Measurements from ENCODE around the gene ELOB. TPM values are rescaled to one million over a fixed set of nuclear protein-coding genes. Genes with fewer than 3 reads are reported as not detected.

ELOB gene
- total and polyA plus RNA-seq, 2 of the 13 experiments (the other 11 are each of a cell fraction or from before 2014, with no cell fraction given), result 208 to 225 TPM

- in situ Hi-C loops (cut with HindIII; ENCODE audit: extremely low pct_ligation_motif_present, low pct_unique_long_range_greater_than_20kb), result no loop called here
- no TSS peak for BruUV-seq (replicated peaks)
- no peak overlapping the region for H3K4me2 ChIP-seq (ENCODE audit: low read depth, low read length)
- peaks cover 5 to 45% of the 10 kb centered on the region in 2 experiments; a peak in 4 of 5 replicates for H3K27me3 ChIP-seq (ENCODE audit: control insufficient read depth in 1 of 2, insufficient read depth in 2 of 2, low read length in 2 of 2)
- ATAC-seq (no peak), FAIRE-seq (no peak), DNase-seq (ENCODE audit: low spot score) (no peak)
- ChIA-PET CTCF (ENCODE audit: low intra/inter-chr PET ratio, low total read pairs) (no interaction called here), POLR2A (interaction anchor here (1.2 kb wide), 1 partner anchor 18 kb away, joined by 3 read pairs; the partner anchor contains the start of gene ZG16B)
- no peak overlapping the region for H3K9ac ChIP-seq (ENCODE audit: insufficient read depth, low read depth, low read length)
- 40% methylated on average over 2 of the region's 15 CpGs for WGBS (ENCODE audit: low lambda C conversion rate)
- H3K9me3 ChIP-seq (ENCODE audit: low read length), result no peaks in the 10 kb centered on the region
- TF ChIP-seq PAXIP1 (CRISPR knock-in tag; conservative IDR thresholded peaks at IDR 0.05), result no peak
- no peak for TF ChIP-seq STAT5B (CRISPR knock-in tag; IDR thresholded peaks at IDR 0.05)
- H3K4me1 ChIP-seq (ENCODE audit: insufficient read depth, low read length), result peaks cover 19% of the 10 kb centered on the region
- H3K27ac ChIP-seq (ENCODE audit: extremely low read length, insufficient read depth, low read length), result no peak overlapping the region
- no peak overlapping the region for H3K4me3 ChIP-seq (replicated peaks in 1 of 3; ENCODE audit: insufficient read depth in 1 of 3, low read depth in 2 of 3, low read length in 3 of 3)
- H3K79me2 ChIP-seq (ENCODE audit: insufficient read depth, low read length), result no peaks in the 10 kb centered on the region
- no peaks in the 10 kb centered on the region for H4K20me1 ChIP-seq (ENCODE audit: insufficient read depth, low read length)
- intact Hi-C loops (cut with micrococcal nuclease; ENCODE audit: unreplicated experiment), result no loop called here
- H3K36me3 ChIP-seq (replicated peaks in 1 of 2; ENCODE audit: control insufficient read depth in 1 of 2, insufficient read depth in 2 of 2, low read length in 2 of 2), result no peaks in the 10 kb centered on the region
- H2AFZ ChIP-seq (ENCODE audit: low read length), result no peak overlapping the region
These were observed 34.8 kb upstream of the ELOB start for GRCh38 chr16:2811703-2812471.

DNA sequence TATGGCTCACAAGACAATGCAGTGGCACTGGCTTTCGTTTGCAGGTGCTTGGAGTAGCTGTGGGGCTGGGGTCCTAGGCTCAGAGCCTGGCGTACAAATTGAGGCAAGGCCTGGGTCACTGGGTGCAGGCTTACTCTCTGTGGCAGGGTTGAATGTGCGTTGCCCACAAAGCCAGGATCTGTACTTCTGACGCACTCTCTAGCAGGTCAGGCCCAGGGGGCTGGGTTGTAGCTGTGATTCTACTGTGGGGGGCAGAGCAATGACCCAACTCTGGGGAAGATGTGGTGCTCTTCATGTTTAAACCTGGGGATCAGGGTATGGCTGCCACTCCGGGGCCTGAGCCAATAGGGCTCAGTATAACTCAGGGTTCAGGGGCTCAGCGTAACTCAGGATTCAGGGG, 33.6 kb upstream of the ELOB start:
- peaks cover 13% of the 10 kb centered on the region for H3K4me1 ChIP-seq (ENCODE audit: insufficient read depth, low read length)
- in situ Hi-C loops (cut with HindIII; ENCODE audit: extremely low pct_ligation_motif_present, low pct_unique_long_range_greater_than_20kb), result no loop called here
- POLR2A ChIA-PET, result interaction anchor here (1.2 kb wide), 1 partner anchor 19 kb away, joined by 3 read pairs; the partner anchor contains the start of gene ZG16B
- FAIRE-seq (no peak), ATAC-seq (no peak), DNase-seq (ENCODE audit: low spot score) (no peak)
- H3K27ac ChIP-seq (ENCODE audit: extremely low read length, insufficient read depth, low read length), result no peak overlapping the region
- no peaks in the 10 kb centered on the region for H3K9me3 ChIP-seq (ENCODE audit: low read length)
- no peaks in the 10 kb centered on the region for H3K36me3 ChIP-seq (replicated peaks in 1 of 2; ENCODE audit: control insufficient read depth in 1 of 2, insufficient read depth in 2 of 2, low read length in 2 of 2)
- WGBS (ENCODE audit: low lambda C conversion rate), result 60% methylated on average over 2 of the region's 6 CpGs
- no peak overlapping the region for H3K4me3 ChIP-seq (replicated peaks in 1 of 3; ENCODE audit: insufficient read depth in 1 of 3, low read depth in 2 of 3, low read length in 3 of 3)
- H3K27me3 ChIP-seq (ENCODE audit: control insufficient read depth in 1 of 2, insufficient read depth in 2 of 2, low read length in 2 of 2), result peaks cover 5 to 53% of the 10 kb centered on the region in 2 experiments; a peak in 4 of 5 replicates
- intact Hi-C loops (cut with micrococcal nuclease; ENCODE audit: unreplicated experiment), result no loop called here
- no peak overlapping the region for H3K9ac ChIP-seq (ENCODE audit: insufficient read depth, low read depth, low read length)
- no TSS peak for BruUV-seq (replicated peaks)
- no peak overlapping the region for H3K4me2 ChIP-seq (ENCODE audit: low read depth, low read length)
- H4K20me1 ChIP-seq (ENCODE audit: insufficient read depth, low read length), result no peaks in the 10 kb centered on the region
- H3K79me2 ChIP-seq (ENCODE audit: insufficient read depth, low read length), result no peaks in the 10 kb centered on the region
- no peak overlapping the region for H2AFZ ChIP-seq (ENCODE audit: low read length)
- CTCF ChIA-PET (ENCODE audit: low intra/inter-chr PET ratio, low total read pairs), result no interaction called here
- no peak for TF ChIP-seq CREB1 (IDR thresholded peaks at IDR 0.05)
- no peak for TF ChIP-seq CREB1 (CRISPR knock-in tag; IDR thresholded peaks at IDR 0.05)
- TF ChIP-seq ZNF451 (CRISPR knock-in tag; IDR thresholded peaks at IDR 0.05), result no peak
- TF ChIP-seq ZNF562 (CRISPR knock-in tag; IDR thresholded peaks at IDR 0.05; ENCODE audit: borderline replicate concordance), result no peak
- no peak for TF ChIP-seq RFXANK (CRISPR knock-in tag; IDR thresholded peaks at IDR 0.05)
- no peak for TF ChIP-seq GABPA (IDR thresholded peaks at IDR 0.05; ENCODE audit: low read depth, low read length)
- TF ChIP-seq GABPA (CRISPR knock-in tag; IDR thresholded peaks at IDR 0.05; ENCODE audit: low read depth), result no peak
- TF ChIP-seq, protein P1, sequence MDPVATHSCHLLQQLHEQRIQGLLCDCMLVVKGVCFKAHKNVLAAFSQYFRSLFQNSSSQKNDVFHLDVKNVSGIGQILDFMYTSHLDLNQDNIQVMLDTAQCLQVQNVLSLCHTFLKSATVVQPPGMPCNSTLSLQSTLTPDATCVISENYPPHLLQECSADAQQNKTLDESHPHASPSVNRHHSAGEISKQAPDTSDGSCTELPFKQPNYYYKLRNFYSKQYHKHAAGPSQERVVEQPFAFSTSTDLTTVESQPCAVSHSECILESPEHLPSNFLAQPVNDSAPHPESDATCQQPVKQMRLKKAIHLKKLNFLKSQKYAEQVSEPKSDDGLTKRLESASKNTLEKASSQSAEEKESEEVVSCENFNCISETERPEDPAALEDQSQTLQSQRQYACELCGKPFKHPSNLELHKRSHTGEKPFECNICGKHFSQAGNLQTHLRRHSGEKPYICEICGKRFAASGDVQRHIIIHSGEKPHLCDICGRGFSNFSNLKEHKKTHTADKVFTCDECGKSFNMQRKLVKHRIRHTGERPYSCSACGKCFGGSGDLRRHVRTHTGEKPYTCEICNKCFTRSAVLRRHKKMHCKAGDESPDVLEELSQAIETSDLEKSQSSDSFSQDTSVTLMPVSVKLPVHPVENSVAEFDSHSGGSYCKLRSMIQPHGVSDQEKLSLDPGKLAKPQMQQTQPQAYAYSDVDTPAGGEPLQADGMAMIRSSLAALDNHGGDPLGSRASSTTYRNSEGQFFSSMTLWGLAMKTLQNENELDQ (CRISPR knock-in tag; IDR thresholded peaks at IDR 0.05; ENCODE audit: borderline replicate concordance), result no peak
- TF ChIP-seq ZBTB3 (CRISPR knock-in tag; IDR thresholded peaks at IDR 0.05; ENCODE audit: borderline replicate concordance, low read depth), result no peak
- TF ChIP-seq ZNF784 (CRISPR knock-in tag; IDR thresholded peaks at IDR 0.05; ENCODE audit: borderline replicate concordance), result no peak

All from HepG2 (cell line).